GM18505 (cell line): ENCODE measurements around the gene TP53I13.
"Not testable (repeated sequence)": the region's sequence is repeated elsewhere in the genome, so short reads cannot be mapped to it uniquely, and the experiment has no call there.

Experiments
- ATAC-seq: cut with Tn5 transposase; IDR thresholded peaks from one replicate; pipeline ENCODE4 v1.9.1; 2021; ENCODE audit not compliant: unreplicated experiment
- POLR2A ChIP-seq: IDR thresholded peaks from 4 replicates; pipeline ENCODE4 v1.6.1; 2011; ENCODE audit warnings: borderline replicate concordance; ENCODE audit not compliant: insufficient read depth, insufficient read length; ENCODE audit errors: extremely low read depth

TP53I13 gene

GRCh38 chr17:29568331-29569244 is at the start of gene TP53I13:
TP53I13 (plus strand) TSS chr17:29568701; CDS start chr17:29568759, 58 bp downstream.
- ATAC-seq: peak; percentile 41
- TF ChIP-seq POLR2A: peak; percentile 75

- TF ChIP-seq POLR2A: no peak
Observed at GRCh38 chr17:29524692-29525091, 43.8 kb upstream of the TP53I13 start.

GRCh38 chr17:29526322-29526721 is 42.2 kb upstream of the TP53I13 start:
- ATAC-seq: no peak
- no peak for TF ChIP-seq POLR2A

More at GRCh38 chr17:29524692-29525091, 43.8 kb upstream of the TP53I13 start:
- ATAC-seq: no peak

DNA sequence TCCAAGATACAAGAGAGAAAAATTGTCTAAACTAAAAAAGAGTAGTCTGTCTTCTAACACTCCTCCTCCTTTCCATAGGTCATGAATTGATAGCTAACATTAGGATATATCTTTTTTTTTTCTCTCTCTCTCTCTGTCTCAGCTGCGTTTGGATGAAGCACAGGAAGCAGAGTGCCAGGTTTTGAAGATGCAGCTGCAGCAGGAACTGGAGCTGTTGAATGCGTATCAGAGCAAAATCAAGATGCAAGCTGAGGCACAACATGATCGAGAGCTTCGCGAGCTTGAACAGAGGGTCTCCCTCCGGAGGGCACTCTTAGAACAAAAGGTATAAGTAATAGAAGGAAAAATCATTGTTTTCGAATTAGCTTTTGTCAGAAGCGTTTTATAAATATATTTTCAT is 34.5 kb upstream of the TP53I13 start:
- TF ChIP-seq POLR2A: no peak
- no peak for ATAC-seq

GRCh38 chr17:29544066-29544465 is 24.4 kb upstream of the TP53I13 start:
- ATAC-seq: no peak
- no peak for TF ChIP-seq POLR2A

DNA sequence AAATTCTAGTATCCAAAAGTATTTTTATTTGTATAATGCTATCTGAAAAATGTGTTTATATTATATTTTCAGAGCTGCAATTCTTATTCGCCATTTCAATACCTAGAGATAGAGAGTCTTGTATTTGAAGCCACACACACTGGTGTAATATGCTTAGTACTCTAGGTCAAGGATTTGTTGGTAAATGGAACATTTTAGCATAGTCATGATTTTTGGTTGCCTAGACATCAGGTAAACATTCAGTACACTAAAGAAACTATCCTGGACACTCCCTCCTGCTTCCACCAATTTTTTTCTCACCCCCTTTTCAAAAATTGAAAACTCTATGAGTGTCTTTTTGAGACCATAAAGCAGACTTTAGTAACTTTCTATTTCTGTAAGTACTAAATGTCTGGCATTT is 22.4 kb upstream of the TP53I13 start:
- no peak for ATAC-seq
- no peak for TF ChIP-seq POLR2A

GRCh38 chr17:29546830-29547229 is 21.7 kb upstream of the TP53I13 start:
- ATAC-seq: no peak
- TF ChIP-seq POLR2A: no peak

DNA sequence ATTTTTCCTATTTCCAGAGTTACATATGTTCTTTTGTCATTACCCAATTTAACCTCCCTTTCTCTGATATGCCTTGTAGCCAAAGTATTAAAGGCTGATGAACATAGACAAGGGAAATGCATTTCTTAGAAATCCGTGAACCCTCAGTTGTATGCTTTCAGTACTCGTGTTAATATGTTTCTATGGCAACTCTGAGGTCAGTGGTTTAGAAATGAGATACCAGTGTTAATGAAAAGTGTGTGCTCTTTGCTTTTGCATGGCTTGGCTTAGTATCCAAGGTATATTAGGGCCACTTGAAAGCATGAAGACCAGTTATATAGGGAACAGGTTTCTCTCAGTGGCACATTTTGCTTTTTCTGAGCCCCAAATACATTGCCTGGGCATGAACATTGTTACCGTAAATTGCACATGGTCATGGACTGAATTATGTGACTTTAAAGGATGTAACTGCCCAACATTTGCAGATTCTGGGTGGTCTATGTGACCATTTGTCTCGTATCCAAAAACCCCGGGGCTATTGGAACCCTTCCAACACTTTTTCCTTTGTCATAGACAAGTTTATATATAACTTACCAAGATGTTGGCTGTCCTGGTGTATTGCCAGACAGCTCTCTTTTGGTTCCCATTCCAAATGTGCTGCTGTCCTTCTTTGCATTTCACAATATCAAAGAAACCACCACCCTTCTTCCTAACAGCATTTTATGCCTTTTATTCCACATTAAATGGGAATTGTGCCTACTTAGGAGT is 19.2 kb upstream of the TP53I13 start:
- no peak for ATAC-seq
- TF ChIP-seq POLR2A: no peak

- no peak for ATAC-seq
- TF ChIP-seq POLR2A: no peak
Observed at GRCh38 chr17:29555840-29556239, 12.7 kb upstream of the TP53I13 start.

GRCh38 chr17:29557085-29557738 is 11.3 kb upstream of the TP53I13 start:
- no peak for TF ChIP-seq POLR2A
- no peak for ATAC-seq

DNA sequence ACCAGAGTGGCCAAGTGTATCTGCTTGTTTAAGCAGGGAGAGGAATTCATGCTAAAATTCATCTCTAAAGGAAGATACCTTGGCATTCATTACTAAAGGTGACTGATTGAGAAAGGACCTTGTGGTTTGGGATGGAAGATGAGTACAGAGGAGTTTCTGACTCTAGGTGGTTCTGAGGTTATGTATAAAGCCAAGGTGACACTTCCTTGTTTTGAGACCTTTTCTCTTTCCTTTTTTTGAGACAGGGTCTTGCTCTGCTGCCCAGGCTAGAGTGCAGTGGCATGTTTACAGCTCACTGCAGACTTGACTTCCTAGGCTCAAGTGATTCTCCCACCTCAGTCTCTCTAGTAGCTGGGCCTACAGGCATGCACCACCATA is 10.8 kb upstream of the TP53I13 start:
- ATAC-seq: no peak
- TF ChIP-seq POLR2A: no peak

- not testable (repeated sequence) for ATAC-seq
Observed at GRCh38 chr17:29558139-29558538, 10.4 kb upstream of the TP53I13 start.

DNA sequence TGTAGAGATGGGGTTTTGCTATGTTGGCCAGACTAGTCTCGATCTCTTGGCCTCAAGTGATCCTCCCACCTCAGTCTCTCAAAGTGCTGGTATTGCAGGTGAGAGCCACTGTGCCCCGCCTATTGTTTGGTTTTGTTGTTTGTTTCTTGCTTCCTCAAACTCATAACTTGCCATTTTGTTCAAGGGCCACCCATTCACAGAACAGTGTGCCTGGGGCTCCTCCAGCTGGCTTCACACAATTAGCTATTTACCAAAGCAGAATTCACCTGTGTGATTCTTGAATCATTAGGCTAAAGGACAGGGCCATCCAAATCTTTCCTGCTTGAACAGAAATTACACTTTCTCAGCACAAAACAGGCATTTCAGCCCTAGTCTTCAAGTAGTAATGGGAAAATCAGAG is 8.9 kb upstream of the TP53I13 start:
- no peak for ATAC-seq
- no peak for TF ChIP-seq POLR2A
